HG02970 (cell line): Measurements from ENCODE around the gene RRBP1.

Experiments
- ATAC-seq: cut with Tn5 transposase; IDR thresholded peaks from one replicate; pipeline ENCODE4 v1.9.1; 2021; ENCODE audit warnings: mild to moderate bottlenecking, moderate library complexity, moderate number of reproducible peaks; ENCODE audit not compliant: unreplicated experiment, low FRiP score

RRBP1 gene

DNA sequence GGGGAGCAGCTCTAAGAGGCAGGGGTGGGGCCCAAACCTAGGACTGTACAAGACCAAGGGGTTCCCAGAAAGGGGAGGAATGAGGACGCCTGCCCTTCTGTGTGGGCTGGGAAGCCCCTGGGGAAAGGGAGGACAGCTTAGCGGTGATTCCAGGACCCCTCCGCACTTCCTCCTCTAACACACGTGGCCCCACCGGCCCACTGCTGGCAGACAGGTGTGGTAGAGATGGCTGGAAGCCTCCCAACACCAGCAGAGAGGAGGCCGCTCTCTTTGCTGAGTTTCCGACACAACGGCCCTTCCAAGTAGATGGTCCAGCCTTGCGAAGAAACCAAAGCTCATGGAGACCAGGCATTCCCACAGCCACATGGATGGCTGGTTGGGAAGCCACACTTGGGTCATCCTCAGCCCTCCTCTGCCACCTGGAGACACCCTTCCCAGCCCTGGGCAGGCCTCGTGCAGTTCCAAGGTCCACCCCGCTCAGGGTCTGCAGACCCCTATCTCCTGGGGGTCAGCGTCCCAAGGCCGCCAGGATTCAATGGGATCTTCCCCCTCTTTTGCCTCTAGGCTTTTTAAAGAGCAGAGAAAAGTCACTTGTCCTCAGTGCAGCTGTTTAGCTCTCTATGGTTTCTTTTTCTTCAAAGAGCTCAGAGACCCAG is 43.9 kb downstream of the RRBP1 start:
- no peak for ATAC-seq

DNA sequence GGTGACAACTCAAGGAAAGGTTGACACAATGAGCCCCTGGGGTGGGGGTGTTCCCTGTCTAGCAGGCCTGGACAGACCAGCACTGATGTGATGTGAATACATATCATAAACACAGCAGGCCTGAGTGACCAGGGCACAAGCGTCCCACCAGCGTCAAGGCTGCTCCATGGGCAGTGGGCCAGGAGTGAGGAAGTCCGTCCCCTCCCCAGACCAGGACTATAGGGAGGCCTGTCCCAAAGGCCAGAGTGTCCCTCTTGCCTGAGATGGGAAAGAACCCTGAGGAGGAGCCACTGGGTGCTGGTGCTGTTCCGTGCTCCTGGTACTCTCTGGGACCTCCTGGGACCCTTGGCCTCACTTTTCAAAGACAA is 44.6 kb downstream of the RRBP1 start:
- no peak for ATAC-seq

DNA sequence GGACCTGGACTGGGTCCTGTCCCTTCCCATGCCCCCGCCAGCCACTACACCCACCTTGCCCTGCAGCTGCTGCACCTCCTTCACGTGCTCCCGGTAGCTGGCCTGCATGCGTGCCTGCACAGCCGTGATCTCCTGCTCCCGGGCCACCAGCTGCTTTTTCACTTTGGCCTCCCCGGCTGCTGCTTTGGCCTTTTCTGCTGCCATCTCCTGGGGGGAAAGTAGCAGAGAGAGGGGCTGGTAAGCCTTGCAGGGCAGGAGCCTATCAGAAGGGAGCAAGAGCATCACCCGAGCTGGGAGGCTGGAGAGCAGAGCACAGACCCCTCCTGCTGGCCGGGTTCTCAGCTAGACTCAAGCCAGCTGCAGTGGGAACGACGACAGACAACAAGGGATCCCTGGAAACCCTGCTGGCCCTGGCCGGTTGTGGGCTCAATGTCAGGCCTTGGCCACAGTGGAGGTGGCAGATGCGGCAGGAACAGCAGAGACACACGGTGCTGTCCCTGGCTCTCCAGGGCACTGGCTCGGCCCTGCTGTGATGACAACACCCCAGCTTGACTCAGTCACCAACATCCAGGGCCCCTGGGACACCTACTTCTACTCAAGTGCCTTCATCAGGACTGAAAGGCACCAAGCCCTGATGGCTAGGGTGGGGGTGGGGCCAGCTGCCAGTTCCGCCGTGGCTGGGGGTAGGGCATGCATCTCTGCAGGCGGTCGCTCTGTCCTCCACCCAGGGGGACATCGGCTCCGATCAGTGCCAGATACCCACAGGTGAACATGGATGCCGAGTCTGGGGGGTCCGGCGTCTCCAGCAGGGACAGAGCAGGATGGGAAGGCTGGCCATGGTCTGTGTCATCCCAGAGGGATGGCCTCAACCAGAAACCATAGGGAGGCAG is 45.3 kb downstream of the RRBP1 start:
- ATAC-seq, result no peak

DNA sequence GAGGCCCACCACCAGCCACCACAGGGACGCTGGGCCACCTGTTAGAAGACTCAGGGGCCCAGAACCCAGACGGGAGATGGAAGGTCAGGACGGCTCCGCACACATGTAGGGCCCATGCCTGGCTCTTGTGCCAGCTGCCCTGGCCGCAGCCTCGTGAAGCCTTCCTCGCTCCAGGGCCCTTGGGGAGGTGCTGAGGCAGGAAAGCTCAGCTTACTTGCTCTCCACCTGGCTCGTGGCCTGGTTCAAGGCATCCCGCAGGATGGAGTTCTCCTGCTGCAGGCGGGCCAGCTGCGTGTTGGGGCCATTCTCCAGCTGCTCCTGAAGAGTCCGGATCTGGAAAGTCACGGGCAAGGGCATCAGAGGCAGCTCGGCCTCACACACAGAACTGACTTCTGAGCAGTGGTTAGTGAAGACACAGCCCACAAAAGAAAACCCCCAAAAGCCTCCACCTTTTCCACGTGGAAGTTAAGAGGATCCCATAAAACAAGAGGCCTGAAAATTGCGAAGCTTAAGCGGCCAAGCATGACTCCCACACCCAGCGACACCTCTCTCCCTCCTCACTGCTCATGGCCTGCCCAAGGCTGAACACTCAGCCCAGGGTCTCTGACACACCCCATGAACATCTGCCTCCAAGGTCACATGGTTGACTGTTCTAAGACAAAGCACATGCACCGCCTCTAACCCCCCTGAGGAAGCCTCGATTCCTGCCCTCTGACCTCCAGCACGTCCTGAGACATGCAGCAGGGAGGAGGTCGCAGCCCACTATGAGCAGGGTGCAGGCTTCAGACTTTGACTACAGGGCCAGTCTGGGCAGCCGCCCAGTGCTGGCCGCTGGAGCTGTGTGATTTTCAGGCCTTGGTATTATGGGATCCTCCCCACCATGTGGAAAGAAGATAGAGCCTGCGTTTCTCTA is 46.5 kb downstream of the RRBP1 start:
- no peak for ATAC-seq

DNA sequence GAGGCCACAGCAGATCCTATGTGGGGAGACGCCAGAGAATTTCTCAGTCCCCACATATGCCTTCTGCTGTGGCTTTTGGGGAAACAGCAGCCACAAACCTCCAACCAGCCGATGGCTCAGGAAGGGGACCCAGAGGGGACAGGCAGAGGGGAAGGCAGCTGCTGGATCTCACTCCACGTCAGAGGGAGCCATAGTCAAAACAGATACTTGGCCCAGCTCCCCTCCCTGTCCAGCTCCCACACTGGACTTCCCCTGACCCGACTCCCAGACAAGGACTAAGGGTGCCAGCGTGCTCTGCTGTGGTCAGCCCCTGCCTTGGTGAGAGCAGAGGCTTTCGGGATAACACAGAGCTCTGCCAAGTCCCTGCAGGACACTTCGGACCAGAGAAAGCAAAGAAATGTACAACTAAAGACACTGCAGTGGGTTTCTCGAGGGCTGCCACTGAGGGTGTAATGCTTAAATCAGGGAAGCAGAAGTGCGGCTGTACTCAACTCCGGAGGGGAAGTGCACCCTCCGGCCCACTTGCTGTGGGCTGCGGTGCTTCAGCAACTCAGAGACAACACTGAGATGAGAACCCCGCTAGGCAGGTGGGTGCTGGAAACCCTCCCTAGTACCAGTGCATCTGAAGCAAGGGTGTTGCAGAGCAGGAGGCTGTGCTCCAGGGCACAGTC is 47.2 kb downstream of the RRBP1 start:
- no peak for ATAC-seq

DNA sequence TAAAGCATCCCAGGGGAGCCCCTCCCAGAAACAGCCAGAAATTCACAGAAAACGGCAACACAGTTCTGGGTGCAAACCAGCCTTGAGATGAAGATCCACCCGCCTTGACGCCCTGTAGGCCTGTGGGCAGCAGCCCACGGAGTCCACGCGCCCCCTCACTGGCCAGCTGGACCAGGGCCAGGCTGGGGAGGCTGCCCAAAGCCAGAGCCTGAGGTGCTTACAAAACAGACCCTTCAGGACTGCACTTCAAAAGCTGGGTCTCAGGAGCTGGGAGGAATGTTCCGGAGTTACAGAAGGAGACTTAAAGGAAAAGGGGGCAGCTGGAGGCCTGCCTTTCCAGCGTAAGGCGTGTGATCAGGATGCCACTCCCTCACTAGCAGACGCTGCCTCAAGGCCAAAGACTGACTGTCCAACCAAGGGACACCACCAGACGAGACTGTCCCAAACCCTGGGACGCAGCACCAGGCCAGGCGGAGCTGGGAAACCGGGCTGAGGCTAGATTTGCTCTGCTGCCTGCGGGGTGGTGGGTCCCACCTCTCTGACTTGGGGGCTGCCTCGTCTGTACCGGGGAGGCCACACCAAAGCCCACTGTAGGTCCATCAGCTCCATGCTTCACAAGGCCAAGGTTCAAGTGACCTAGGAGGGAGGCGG is 48.1 kb downstream of the RRBP1 start:
- no peak for ATAC-seq

DNA sequence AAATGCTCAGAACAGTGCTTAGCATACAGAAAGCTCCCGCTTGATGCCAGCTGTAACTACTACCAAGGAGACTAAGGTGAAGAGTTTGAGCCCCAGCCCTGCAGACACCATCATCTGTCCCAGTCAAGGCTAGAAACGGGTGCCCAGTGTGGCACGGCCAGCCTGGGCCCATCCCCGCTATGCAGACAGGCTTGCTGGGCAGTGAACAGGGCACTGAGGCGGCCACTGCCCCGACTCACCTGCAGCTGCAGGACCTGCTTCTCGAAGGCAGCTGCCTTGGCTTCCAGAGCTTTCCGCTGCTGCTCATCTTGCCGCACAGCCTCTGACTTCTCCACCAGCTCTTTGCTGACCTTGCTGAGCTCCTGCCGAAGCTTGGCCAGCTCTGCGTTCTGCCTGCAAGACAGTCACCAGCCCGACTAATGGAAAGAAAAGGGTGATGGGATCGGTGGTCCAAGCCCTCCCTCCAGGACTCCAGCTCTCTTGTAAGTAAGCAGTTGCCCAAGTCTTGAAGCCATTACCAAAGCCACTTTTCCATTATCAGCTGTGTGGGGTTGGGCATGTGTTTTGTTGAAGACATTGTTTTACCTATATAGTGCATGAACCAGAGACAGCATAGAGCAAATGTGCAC is 48.7 kb downstream of the RRBP1 start:
- no peak for ATAC-seq

DNA sequence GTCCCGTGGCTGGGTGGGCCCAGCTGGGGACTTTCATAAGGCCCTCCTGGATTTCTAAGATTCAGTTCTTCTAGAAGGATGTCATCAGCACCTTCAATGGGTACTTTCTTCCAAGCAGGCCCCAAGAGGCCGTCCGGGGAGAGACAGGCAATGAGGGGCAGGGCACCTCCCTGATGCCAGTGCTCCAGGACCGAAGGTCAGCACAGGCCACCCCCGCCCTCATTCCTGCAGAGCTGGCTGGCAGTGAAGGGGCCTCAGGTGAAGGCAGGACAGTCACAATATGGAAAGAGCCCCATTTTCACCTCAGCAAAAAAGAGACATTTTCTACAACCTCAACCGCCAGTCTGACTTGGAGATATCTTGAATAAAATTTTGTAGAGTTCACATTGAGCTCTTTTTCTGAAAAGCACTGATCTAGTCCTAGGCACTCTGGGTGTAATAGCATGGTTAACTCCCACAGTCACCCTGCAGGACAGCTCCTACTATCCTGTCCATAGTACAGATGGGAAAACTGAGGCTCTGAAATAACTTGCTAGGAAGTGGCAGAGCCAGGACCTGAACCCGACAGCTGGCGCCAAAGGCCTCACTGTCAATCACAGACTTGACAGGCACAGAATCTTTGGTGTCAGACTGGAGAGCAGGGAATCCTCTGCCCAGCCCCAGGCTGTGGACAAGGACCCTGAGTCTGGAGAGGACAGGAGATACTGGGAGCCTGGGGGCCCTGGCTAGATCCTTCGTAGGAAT is 50.3 kb downstream of the RRBP1 start:
- no peak for ATAC-seq

DNA sequence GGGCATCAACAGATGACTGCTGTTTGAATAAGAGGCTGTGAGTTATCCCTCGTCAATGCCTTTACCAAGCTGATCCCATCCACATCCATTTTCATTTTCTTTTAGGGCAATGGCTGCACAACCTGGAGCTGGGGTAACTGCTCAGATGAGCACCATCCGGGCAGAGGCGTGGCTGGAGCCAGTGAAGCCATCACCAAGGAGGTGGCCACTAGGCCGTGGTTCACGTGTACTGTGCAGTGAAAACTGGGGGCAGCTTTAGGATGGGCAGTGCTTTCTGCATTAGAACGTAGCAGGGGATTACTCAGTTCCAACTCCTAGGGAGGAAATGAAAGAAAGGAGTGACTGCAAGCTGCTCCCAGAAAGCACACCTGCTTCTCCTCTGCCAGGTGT is 51.2 kb downstream of the RRBP1 start:
- no peak for ATAC-seq

DNA sequence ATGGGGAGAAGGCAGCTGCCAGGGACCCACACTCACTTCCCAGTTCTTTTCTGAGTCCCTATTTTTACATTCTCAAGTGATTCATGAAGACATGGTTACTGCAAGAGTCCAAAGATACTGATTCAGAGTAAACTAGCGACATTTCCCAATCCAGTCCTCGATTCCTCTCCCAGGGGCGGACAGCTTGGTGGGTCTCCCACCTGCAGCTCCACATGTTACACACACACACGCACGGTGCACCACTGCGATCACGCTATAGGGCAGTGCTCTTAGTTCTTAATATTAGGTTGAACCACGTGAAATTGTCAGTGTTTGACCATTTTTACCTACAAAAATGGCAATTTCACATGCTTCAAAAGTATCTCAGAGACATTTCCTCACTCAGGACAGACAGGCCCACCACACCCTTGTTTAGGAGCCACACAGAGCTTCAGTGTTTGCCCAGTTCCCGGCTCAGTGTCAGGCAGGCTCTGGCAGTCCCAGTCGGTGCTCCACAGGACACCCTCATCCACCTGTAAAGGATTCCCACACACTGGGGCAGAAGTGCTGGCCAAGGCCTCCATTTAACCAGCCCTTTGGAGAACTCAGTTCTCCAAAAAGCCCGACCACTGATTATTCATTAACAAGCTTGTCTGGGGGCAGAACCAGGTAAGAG is 51.8 kb downstream of the RRBP1 start:
- ATAC-seq, result no peak

DNA sequence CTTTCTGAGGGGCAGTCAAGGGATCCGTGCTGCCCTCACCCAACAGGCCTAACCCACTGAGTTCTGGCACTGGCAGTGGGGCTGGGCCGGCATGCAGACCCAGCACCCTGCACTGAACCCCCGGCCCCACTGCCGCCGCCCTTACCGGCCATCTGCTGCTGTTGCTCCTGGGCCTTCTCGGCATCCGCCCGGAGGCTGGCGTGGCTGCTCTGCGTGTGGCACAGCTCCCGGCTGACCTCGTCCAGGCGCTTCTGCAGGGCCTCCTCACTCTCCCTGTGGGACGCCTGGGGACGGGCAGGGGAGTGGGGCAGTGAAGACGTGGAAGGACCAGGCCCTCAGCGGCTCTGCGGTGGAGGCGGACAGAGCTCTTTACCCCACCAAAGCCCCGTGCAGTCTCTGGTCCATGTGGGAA is 52.4 kb downstream of the RRBP1 start:
- ATAC-seq, result no peak

DNA sequence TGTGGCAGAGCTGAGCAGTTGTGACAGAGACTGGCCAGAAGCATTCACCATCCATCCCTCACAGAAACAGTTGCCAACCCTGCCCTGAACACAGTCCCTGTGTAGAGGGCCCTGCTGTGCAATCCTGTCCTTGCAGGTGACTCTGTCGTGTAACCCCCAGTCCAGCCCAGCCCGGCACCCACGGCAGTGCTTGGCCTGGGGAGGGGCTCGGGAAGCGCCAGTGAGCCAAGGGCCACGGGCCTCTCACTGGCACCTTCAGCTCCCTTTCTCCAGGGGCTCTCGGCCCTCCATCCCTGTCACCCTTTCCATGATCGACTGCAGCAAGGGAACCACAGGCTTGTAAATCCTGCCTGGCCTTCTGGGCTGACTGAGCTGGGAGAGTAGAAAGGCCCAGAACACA is 53.0 kb downstream of the RRBP1 start:
- ATAC-seq, result no peak

DNA sequence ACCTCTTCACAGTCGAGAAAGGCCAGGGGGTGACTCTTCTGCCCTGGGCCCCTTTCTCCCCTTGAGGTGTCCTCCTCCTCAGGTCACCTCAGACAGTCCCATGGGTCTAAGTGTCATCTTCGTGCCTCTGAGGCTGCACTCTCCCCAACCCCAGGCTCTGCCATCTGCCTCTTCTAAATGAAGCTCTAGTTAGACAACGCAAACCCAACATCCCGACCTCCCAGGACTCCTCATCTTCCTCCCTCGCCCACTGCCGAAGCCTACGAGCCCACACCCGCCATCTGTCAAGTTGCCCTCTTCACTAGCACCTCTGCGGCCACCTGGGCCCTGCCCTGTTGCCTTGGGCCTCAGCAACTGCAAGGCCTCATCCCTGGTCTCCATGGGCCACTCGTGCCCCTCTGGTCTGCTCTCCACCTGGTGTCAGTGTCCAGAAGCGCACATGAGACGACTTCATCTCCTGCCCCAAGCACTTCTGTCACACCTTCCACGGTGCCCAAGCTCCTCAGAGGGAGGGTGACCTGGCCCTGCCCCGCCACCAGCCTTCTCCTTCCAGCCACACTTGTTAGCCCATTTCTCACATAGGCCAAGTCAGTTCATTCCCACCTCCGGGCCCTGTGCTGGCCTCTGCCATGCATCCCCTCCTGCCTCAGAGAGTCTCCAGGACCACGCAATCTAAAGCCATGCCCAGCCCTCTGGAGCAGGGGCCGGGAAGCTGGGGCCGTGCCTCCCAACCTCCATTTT is 53.8 kb downstream of the RRBP1 start:
- no peak for ATAC-seq

DNA sequence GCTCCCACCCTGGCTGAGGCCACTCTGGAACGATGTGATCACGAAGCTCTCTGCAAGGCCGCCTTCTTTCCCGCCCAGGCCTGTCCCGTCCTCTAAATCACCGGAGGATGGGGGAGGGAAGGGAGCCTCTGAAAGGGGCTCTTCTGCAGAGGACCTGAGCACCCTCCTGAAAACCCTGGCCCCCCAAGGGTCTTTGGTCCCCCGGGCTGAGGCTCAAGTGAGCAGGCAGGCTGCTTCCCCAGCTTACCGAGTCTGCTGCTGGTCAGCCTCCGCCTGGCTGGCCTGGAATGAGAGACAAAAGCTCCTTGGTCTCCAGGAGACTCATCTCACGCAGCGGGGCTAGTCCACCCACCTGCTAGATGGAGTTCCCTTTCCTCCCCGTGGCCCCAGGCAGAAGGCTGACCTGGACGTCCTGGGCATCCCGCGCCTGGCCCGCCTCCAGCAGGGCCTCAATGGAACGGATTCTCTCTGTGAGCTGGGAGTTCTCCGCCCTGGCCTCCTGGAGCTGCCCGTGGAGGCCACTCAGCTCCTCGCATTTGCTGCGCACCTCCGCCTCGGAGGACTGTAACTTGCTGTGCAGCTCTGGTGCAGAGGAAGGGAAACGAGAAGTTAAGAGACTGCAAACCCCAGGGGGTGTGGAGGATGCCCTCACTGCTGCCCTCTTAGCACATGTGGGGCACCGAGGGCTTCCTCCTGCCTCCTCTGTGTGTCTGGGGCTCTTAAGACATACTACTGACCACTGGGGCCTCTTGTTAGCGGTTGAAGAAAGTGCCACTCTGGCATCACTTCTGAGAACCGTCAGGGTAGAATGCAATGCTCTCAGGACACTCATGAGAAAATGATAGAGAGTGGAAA is 54.7 kb downstream of the RRBP1 start:
- ATAC-seq, result no peak

DNA sequence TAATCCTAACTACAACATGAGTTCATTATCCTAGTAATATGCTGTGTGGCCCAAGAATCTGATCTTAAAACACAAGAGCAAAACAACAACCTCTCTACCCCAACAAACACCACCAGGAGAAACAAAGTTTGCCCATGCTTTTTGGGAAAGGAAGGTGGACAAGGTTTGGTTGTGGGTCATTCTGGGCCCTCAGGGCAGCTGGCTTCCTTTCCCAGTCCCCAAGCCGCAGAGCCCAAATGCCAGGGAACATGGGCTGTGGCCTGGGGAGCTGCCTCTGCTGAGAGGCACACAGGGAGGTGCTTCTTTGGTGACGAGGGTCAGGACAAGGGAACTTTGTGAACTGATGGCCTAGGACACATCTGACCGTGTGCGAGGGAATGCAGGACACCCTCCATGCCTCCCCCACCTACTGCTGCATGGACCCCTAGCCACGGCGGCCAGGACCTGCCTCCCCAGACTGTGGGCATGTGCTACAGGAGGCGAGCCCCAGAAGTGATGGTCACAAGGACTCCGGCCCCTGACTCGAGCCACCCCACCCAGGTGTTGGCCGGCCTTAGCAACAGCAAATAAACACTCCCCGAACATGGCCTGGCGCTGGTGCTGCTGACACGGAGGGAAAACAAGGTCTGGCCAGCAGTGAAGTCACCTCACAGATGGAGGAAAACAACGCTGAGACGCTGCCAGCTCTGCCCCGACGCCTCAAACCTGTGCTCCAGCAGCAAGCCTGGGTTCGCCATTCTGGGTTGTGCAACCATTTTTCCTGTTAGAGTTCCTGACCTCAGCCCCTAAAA is 55.6 kb downstream of the RRBP1 start:
- ATAC-seq, result no peak
